SKM-1 treated with dmso at 0.1 percent for 144 hours (cell line): ENCODE results near the gene CADPS2.
"Not testable (repeated sequence)": the region's sequence is repeated elsewhere in the genome, so short reads cannot be mapped to it uniquely, and the experiment has no call there.

Experiments
- DNase-seq: peaks from one replicate; lab custom pipeline; 2025; ENCODE audit not compliant: unreplicated experiment; lab: John Stamatoyannopoulos, UW

The CADPS2 gene

GRCh38 chr7:122850528-122850927 is 35.7 kb downstream of the CADPS2 start:
- DNase-seq, result no peak

- DNase-seq, result no peak
Measured at GRCh38 chr7:122849957-122850328, 36.3 kb downstream of the CADPS2 start.

GRCh38 chr7:122849322-122849956 is 36.8 kb downstream of the CADPS2 start:
- no peak for DNase-seq

- no peak for DNase-seq
Measured at GRCh38 chr7:122847871-122848473, 38.3 kb downstream of the CADPS2 start.

GRCh38 chr7:122846591-122846990 is 39.7 kb downstream of the CADPS2 start:
- no peak for DNase-seq

- DNase-seq, result no peak
Measured at GRCh38 chr7:122845286-122845685, 41.0 kb downstream of the CADPS2 start.

- no peak for DNase-seq
Measured at GRCh38 chr7:122844191-122844988, 41.9 kb downstream of the CADPS2 start.

GRCh38 chr7:122842971-122843370 is 43.3 kb downstream of the CADPS2 start:
- no peak for DNase-seq

- DNase-seq, result not testable (repeated sequence)
Measured at GRCh38 chr7:122836286-122836685, 50.0 kb downstream of the CADPS2 start.

GRCh38 chr7:122834571-122834942 is 51.7 kb downstream of the CADPS2 start:
- not testable (repeated sequence) for DNase-seq

- no peak for DNase-seq
Measured at GRCh38 chr7:122833888-122834570, 52.2 kb downstream of the CADPS2 start.

- no peak for DNase-seq
Measured at GRCh38 chr7:122831436-122831835, 54.8 kb downstream of the CADPS2 start.

- no peak for DNase-seq
Measured at GRCh38 chr7:122829962-122830361, 56.3 kb downstream of the CADPS2 start.

GRCh38 chr7:122827763-122828162 is 58.5 kb downstream of the CADPS2 start:
- no peak for DNase-seq

GRCh38 chr7:122813845-122814244 is 72.4 kb downstream of the CADPS2 start:
- no peak for DNase-seq

GRCh38 chr7:122803851-122804250 is 82.4 kb downstream of the CADPS2 start:
- DNase-seq, result no peak

GRCh38 chr7:122803323-122803722 is 82.9 kb downstream of the CADPS2 start:
- no peak for DNase-seq

- DNase-seq, result no peak
Measured at GRCh38 chr7:122802301-122802751, 83.9 kb downstream of the CADPS2 start.

GRCh38 chr7:122791959-122792545 is 94.2 kb downstream of the CADPS2 start:
- DNase-seq, result no peak

- no peak for DNase-seq
Measured at GRCh38 chr7:122790591-122790990, 95.7 kb downstream of the CADPS2 start.

- DNase-seq, result no peak
Measured at GRCh38 chr7:122790132-122790531, 96.1 kb downstream of the CADPS2 start.
